GM23248 (cell line): ENCODE data around the gene MX1.

ENCODE experiments used
- EZH2 ChIP-seq: fragments of 200-600 bp; sonication (generic); IDR thresholded peaks from 2 replicates; pipeline ENCODE4 v1.6.1; 2018; ENCODE audit warnings: antibody characterized with exemption, mild to moderate bottlenecking; ENCODE audit not compliant: insufficient read depth, poor library complexity, severe bottlenecking
- EZH2phosphoT487 ChIP-seq: fragments of 200-600 bp; sonication (generic); IDR thresholded peaks from 2 replicates; pipeline ENCODE4 v1.6.1; 2018; ENCODE audit warnings: antibody characterized with exemption, moderate library complexity, mild to moderate bottlenecking, low read depth; ENCODE audit not compliant: insufficient read depth

DNA sequence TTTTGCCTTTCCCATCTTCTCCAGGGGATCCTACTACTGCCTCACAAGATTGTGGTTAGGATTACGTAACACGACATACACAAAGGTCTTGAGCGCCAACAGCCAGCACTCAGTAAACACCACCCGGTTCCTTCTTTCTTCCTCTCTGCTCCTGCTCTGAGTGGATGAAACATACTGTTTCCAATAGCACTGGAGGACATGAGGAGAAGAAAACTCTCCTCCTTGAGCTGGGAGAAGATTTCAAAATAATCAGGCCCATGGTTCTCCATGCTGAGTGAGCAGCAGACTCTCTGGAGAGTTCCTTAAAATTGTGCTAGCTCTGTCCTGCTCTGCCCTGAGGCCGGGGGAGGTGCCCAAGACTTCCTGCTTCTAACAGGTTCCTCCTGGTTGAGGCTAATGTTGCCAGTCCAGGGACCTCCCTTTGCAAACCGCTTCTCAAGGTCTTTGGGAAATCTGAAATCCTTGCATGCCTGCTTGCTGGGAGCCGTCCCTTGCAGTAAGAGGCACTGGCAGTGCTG lies 29.4 kb upstream of the MX1 start:
- TF ChIP-seq EZH2: no peak
- TF ChIP-seq EZH2phosphoT487: no peak
